WTC11 (cell line): Measurements from ENCODE around the gene RNF113B. TPM values are rescaled to one million over a fixed set of nuclear protein-coding genes. Genes with fewer than 3 reads are reported as not detected.

Experiments
- ATAC-seq: fragments of 200-7000 bp; cut with Tn5 transposase; 2 replicates; pipeline ENCODE4 v1.10.0; 2021; ENCODE audit warnings: mild to moderate bottlenecking, moderate library complexity
- CTCF ChIA-PET: fragments of 300-600 bp; sonication (Branson Sonifier 250); formaldehyde crosslinking; loops from one replicate; lab custom pipeline; 2021; ENCODE audit warnings: antibody characterized with exemption; lab: Charles Lee
- POLR2A ChIA-PET: fragments of 350-600 bp; sonication (Branson Sonifier 250); formaldehyde crosslinking; loops from one replicate; lab custom pipeline; 2021; ENCODE audit warnings: antibody characterized with exemption; lab: Charles Lee
- DNase-seq: peaks from one replicate; pipeline ENCODE4 v3.0.0; 2021; ENCODE audit warnings: low spot score
- H3K27ac Mint-ChIP-seq: 2 replicates; pipeline ENCODE4 v1.8.0; 2021; ENCODE audit warnings: mixed read lengths
- H3K27me3 Mint-ChIP-seq: 2 replicates; pipeline ENCODE4 v1.8.0; 2021; ENCODE audit warnings: low read depth, mild to moderate bottlenecking, moderate library complexity, mixed read lengths
- H3K36me3 Mint-ChIP-seq: 2 replicates; pipeline ENCODE4 v1.8.0; 2021; ENCODE audit warnings: mixed read lengths
- H3K4me1 Mint-ChIP-seq: 2 replicates; pipeline ENCODE4 v1.8.0; 2022; ENCODE audit warnings: mixed read lengths
- H3K4me3 Mint-ChIP-seq: 2 replicates; pipeline ENCODE4 v1.8.0; 2021; ENCODE audit warnings: mild to moderate bottlenecking, moderate library complexity, mixed read lengths
- H3K9me3 Mint-ChIP-seq: 2 replicates; pipeline ENCODE4 v1.8.0; 2021; ENCODE audit warnings: mixed read lengths
- ATF2 ChIP-seq: sonication (generic); formaldehyde crosslinking; IDR thresholded peaks from 2 replicates; pipeline ENCODE4 v1.8.1; 2022; ENCODE audit warnings: low read depth, missing genetic modification reagents, borderline replicate concordance
- CBFB ChIP-seq: sonication (generic); formaldehyde crosslinking; IDR thresholded peaks from 2 replicates; pipeline ENCODE4 v1.8.1; 2022; ENCODE audit warnings: mild to moderate bottlenecking, low read depth, missing genetic modification reagents
- E2F1 ChIP-seq: sonication (generic); formaldehyde crosslinking; IDR thresholded peaks from 2 replicates; pipeline ENCODE4 v1.8.0; 2022; ENCODE audit warnings: mild to moderate bottlenecking, missing genetic modification reagents
- E2F4 ChIP-seq: sonication (generic); formaldehyde crosslinking; IDR thresholded peaks from 2 replicates; pipeline ENCODE4 v1.8.1; 2022; ENCODE audit warnings: low read depth, mild to moderate bottlenecking, moderate library complexity, missing genetic modification reagents, borderline replicate concordance
- IRF1 ChIP-seq: sonication (generic); formaldehyde crosslinking; IDR thresholded peaks from 2 replicates; pipeline ENCODE4 v1.8.0; 2023; ENCODE audit warnings: missing genetic modification reagents
- MLX ChIP-seq: sonication (generic); formaldehyde crosslinking; IDR thresholded peaks from 2 replicates; pipeline ENCODE4 v1.8.1; 2023; ENCODE audit warnings: mild to moderate bottlenecking, missing genetic modification reagents, moderate library complexity
- MXD4 ChIP-seq: fragments of 250-450 bp; sonication (Bioruptor Pico); IDR thresholded peaks from 2 replicates; pipeline ENCODE4 v1.8.0; 2021; ENCODE audit warnings: mild to moderate bottlenecking, moderate library complexity, borderline replicate concordance
- RORB ChIP-seq: fragments of 250-450 bp; sonication (Bioruptor Pico); IDR thresholded peaks from 2 replicates; pipeline ENCODE4 v1.9.0; 2021; ENCODE audit warnings: mild to moderate bottlenecking
- ZNF281 ChIP-seq: sonication (generic); formaldehyde crosslinking; IDR thresholded peaks from 2 replicates; pipeline ENCODE4 v1.8.0; 2023; ENCODE audit warnings: mild to moderate bottlenecking, missing genetic modification reagents
- ZNF416 ChIP-seq: fragments of 250-450 bp; sonication (Bioruptor Pico); IDR thresholded peaks from 2 replicates; pipeline ENCODE4 v1.9.0; 2021; ENCODE audit warnings: mild to moderate bottlenecking, inconsistent platforms
- ZNF423 ChIP-seq: fragments of 250-450 bp; sonication (Bioruptor Pico); IDR thresholded peaks from 2 replicates; pipeline ENCODE4 v2.1.2; 2022; ENCODE audit warnings: mild to moderate bottlenecking, moderate library complexity
- total RNA-seq: library from RNA; stranded (reverse); gene quantifications from 3 replicates; pipeline ENCODE4 v1.2.3, GENCODE V29; 2021

Gene RNF113B
- total RNA-seq, 1 experiment from 2014 or later = not detected

GRCh38 chr13:98175043-98175442 is 2.0 kb downstream of the RNF113B start (continued):
- TF ChIP-seq ATF2 (CRISPR knock-in tag) (no peak), CBFB (CRISPR knock-in tag) (no peak), ZNF416 (CRISPR knock-in tag) (no peak), ZNF423 (CRISPR knock-in tag) (no peak), MLX (CRISPR knock-in tag) (no peak), ZNF281 (no peak), MXD4 (CRISPR knock-in tag) (no peak), RORB (CRISPR knock-in tag) (no peak)

GRCh38 chr13:98174307-98174706 is 2.8 kb downstream of the RNF113B start:
- ChIA-PET POLR2A (interaction anchor here (0.5 to 0.6 kb wide), 2 partner anchors 168 to 260 kb away, joined by 3 read pairs; no protein-coding TSS in a partner anchor), CTCF (interaction anchor here (0.9 to 1.2 kb wide), 2 partner anchors 9 to 17 kb away, joined by 3 read pairs; no protein-coding TSS in a partner anchor)
- H3K27me3 Mint-ChIP-seq = no peaks in the 10 kb centered on the region
- H3K4me1 Mint-ChIP-seq = peaks cover 59% of the 10 kb centered on the region
- H3K4me3 Mint-ChIP-seq = no peak overlapping the region
- peaks cover 6% of the 10 kb centered on the region for H3K36me3 Mint-ChIP-seq
- no peak for TF ChIP-seq E2F1 (CRISPR knock-in tag)
- TF ChIP-seq ZNF281 = no peak
- no peak for TF ChIP-seq E2F4 (CRISPR knock-in tag)
- no peak for TF ChIP-seq RORB (CRISPR knock-in tag)
- TF ChIP-seq IRF1 (CRISPR knock-in tag) = no peak
- no peak for TF ChIP-seq ZNF416 (CRISPR knock-in tag)
- ATAC-seq (no peak), DNase-seq (no peak)
- H3K9me3 Mint-ChIP-seq = peaks cover 5% of the 10 kb centered on the region; the same call in 1 of the 2 replicates
- peak overlapping the region; percentile 84 for H3K27ac Mint-ChIP-seq
